ENCODE data around the gene ADCY10.

DNA sequence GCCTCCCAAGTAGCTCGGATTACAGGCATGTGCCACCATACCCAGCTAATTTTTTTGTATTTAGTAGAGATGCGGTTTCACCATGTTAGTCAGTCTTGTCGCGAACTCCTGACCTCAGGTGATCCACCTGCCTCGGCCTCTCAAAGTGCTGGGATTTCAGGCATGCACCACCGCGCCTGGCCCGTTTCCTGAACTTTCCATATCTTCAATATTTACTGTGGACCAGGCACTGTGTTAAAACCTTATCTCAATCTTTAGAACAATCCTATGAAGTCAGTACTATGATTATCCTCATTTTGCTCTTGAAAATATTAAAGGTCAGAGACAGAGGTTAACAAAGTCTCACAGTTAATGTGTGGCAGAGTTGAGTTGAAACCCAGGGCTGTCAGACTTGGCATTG, 1.6 kb upstream of the ADCY10 start:
- no peak for TF ChIP-seq POLR2AphosphoS5 (IDR thresholded peaks at IDR 0.05)
- TF ChIP-seq, protein P1, sequence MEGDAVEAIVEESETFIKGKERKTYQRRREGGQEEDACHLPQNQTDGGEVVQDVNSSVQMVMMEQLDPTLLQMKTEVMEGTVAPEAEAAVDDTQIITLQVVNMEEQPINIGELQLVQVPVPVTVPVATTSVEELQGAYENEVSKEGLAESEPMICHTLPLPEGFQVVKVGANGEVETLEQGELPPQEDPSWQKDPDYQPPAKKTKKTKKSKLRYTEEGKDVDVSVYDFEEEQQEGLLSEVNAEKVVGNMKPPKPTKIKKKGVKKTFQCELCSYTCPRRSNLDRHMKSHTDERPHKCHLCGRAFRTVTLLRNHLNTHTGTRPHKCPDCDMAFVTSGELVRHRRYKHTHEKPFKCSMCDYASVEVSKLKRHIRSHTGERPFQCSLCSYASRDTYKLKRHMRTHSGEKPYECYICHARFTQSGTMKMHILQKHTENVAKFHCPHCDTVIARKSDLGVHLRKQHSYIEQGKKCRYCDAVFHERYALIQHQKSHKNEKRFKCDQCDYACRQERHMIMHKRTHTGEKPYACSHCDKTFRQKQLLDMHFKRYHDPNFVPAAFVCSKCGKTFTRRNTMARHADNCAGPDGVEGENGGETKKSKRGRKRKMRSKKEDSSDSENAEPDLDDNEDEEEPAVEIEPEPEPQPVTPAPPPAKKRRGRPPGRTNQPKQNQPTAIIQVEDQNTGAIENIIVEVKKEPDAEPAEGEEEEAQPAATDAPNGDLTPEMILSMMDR (IDR thresholded peaks at IDR 0.05), result no peak
- TF ChIP-seq POLR2A (IDR thresholded peaks at IDR 0.05), result no peak
